K562 (cell line): ENCODE measurements around the gene CHCHD1. TPM values are rescaled to one million over a fixed set of nuclear protein-coding genes. Genes with fewer than 3 reads are reported as not detected.

ENCODE experiments used
- ARID3A ChIP-seq: IDR thresholded peaks from 2 replicates; pipeline ENCODE4 v1.6.1; 2012; ENCODE audit warnings: low read depth, low read length, improper control_type of control experiment, borderline replicate concordance
- ARID3B ChIP-seq: fragments of 250-450 bp; sonication (Bioruptor Pico); IDR thresholded peaks from 2 replicates; pipeline ENCODE4 v1.4.0; 2020; ENCODE audit warnings: borderline replicate concordance
- CBX3 ChIP-seq, 2 experiments: IDR thresholded peaks; 1 replicate in 1 of 2; 2 replicates in 1 of 2; pipeline ENCODE4 v1.6.1; 2012; ENCODE audit warnings: inconsistent platforms in 2 of 2, low read length in 2 of 2, borderline replicate concordance in 1 of 2, control low read depth in 1 of 2
- KDM1A ChIP-seq, 2 experiments: fragments of 450-650 bp; IDR thresholded peaks; 2 replicates each; pipeline ENCODE4 v1.6.1; 2016; ENCODE audit warnings: mild to moderate bottlenecking in 2 of 2
- MED1 ChIP-seq: sonication (generic); formaldehyde crosslinking; IDR thresholded peaks from 2 replicates; pipeline ENCODE4 v1.8.1; 2023; ENCODE audit warnings: missing genetic modification reagents, borderline replicate concordance
- MTA3 ChIP-seq: fragments of 450-650 bp; formaldehyde crosslinking; IDR thresholded peaks from 2 replicates; pipeline ENCODE4 v1.6.1; 2017; ENCODE audit warnings: mild to moderate bottlenecking, borderline replicate concordance
- PKNOX1 ChIP-seq: fragments of 450-650 bp; IDR thresholded peaks from 2 replicates; pipeline ENCODE4 v1.6.1; 2016
- PML ChIP-seq: IDR thresholded peaks from 2 replicates; pipeline ENCODE4 v1.6.1; 2012; ENCODE audit warnings: low read length, inconsistent platforms
- POLR3A ChIP-seq: IDR thresholded peaks from 2 replicates; pipeline ENCODE4 v1.6.1; 2011; ENCODE audit warnings: borderline replicate concordance, mild to moderate bottlenecking, moderate library complexity; ENCODE audit not compliant: insufficient read length, insufficient read depth; ENCODE audit errors: extremely low read depth
- RBBP5 ChIP-seq: fragments of 200-600 bp; sonication (generic); IDR thresholded peaks from 2 replicates; pipeline ENCODE4 v1.6.1; 2012; ENCODE audit warnings: borderline replicate concordance, mild to moderate bottlenecking, low read length, control low read depth, inconsistent platforms; ENCODE audit not compliant: insufficient read depth, poor library complexity, severe bottlenecking
- SAFB2 ChIP-seq: fragments of 200-400 bp; formaldehyde crosslinking; IDR thresholded peaks from 2 replicates; pipeline ENCODE4 v1.6.1; 2018; ENCODE audit warnings: borderline replicate concordance, low read length, low read depth, moderate library complexity; ENCODE audit not compliant: severe bottlenecking
- SMARCA4 ChIP-seq: fragments of 450-650 bp; IDR thresholded peaks from 2 replicates; pipeline ENCODE4 v1.6.1; 2016
- SMARCA5 ChIP-seq: fragments of 450-650 bp; IDR thresholded peaks from 2 replicates; pipeline ENCODE4 v1.6.1; 2016
- TCFL5 ChIP-seq: fragments of 250-450 bp; sonication (Bioruptor Pico); conservative IDR thresholded peaks from 2 replicates; pipeline ENCODE4 v1.6.1; 2021; ENCODE audit warnings: mild to moderate bottlenecking, moderate library complexity, matching md5 sums
- ZC3H8 ChIP-seq: fragments of 450-650 bp; IDR thresholded peaks from 2 replicates; pipeline ENCODE4 v1.6.1; 2017
- ZNF165 ChIP-seq: fragments of 250-450 bp; sonication (Bioruptor Pico); IDR thresholded peaks from 2 replicates; pipeline ENCODE4 v1.4.0; 2020; ENCODE audit warnings: borderline replicate concordance
- ZNF277 ChIP-seq: fragments of 250-450 bp; sonication (Bioruptor Pico); IDR thresholded peaks from 2 replicates; pipeline ENCODE4 v1.8.0; 2022; ENCODE audit warnings: inconsistent platforms, mild to moderate bottlenecking, moderate library complexity, borderline replicate concordance
- ZNF512 ChIP-seq: IDR thresholded peaks from 2 replicates; pipeline ENCODE4 v1.6.1; 2016; ENCODE audit warnings: missing genetic modification characterization, missing compliant biosample characterization
- ZNF586 ChIP-seq: fragments of 450-650 bp; formaldehyde crosslinking; conservative IDR thresholded peaks from 2 replicates; pipeline ENCODE4 v1.4.0; 2020; ENCODE audit warnings: mild to moderate bottlenecking, moderate library complexity
- polyA plus RNA-seq, 8 experiments: library from polyadenylated mRNA; depleted of rRNA in 4 of 8; stranded (reverse) in 5 of 8; unstranded in 3 of 8; fragments of >200 nt; fragmentation: Nextera tagmentation in 2 of 8; fragmentation: Illumina TruSeq in 1 of 8; extraction: Ambion mirVana in 2 of 8; extraction: Trizol in 1 of 8; gene quantifications; 2 replicates each; pipeline versions ENCODE4 v1.2.1 to v1.2.3, GENCODE V29; 2011 to 2014; ENCODE audit warnings: inconsistent platforms in 1 of 8, missing spikeins in 1 of 8
- total RNA-seq, 7 experiments: library from RNA; depleted of rRNA in 6 of 7; stranded (reverse); fragments of >200 nt in 6 of 7; fragmentation: Illumina TruSeq in 2 of 7; extraction: Trizol in 2 of 7; gene quantifications; 2 replicates each; pipeline versions ENCODE4 v1.2.1 to v1.2.3, GENCODE V29; 2011 to 2021; ENCODE audit warnings: low replicate concordance in 1 of 7

CHCHD1 gene
- total and polyA plus RNA-seq, 9 of the 15 experiments (the other 6 are each of a cell fraction or from before 2014, with no cell fraction given) = 52.9 to 126 (median 83.4) TPM

- TF ChIP-seq RBBP5 = peak; percentile 99
- 0 out of 2 replicates have a peak, but pooled peaks have one; percentile 16 for TF ChIP-seq PKNOX1
- no peak for TF ChIP-seq POLR3A
- TF ChIP-seq ZNF586 (CRISPR knock-in tag) = no peak
- TF ChIP-seq CBX3 (IDR thresholded peaks at IDR 0.05; ENCODE audit: borderline replicate concordance in 1 of 2, low read length in 2 of 2) = no peak
- peak; percentile 76; the same call in 1 of the 2 replicates for TF ChIP-seq MTA3
- no peak for TF ChIP-seq SMARCA5
- no peak for TF ChIP-seq ZNF165
- TF ChIP-seq KDM1A (IDR thresholded peaks at IDR 0.05) = no peak
- TF ChIP-seq ZC3H8 = no peak
- TF ChIP-seq ARID3B (CRISPR knock-in tag) = no peak
- TF ChIP-seq ZNF277 (CRISPR knock-in tag) = no peak
- TF ChIP-seq SMARCA4 = 0 out of 2 replicates have a peak, but pooled peaks have one; percentile 13
- TF ChIP-seq ARID3A = 0 out of 2 replicates have a peak, but pooled peaks have one; percentile 18
- TF ChIP-seq ZNF512 = no peak
- TF ChIP-seq MED1 (CRISPR knock-in tag) = no peak
- TF ChIP-seq TCFL5 (CRISPR knock-in tag) = no peak
- TF ChIP-seq PML = no peak; the same call in none of the 2 replicates
- no peak for TF ChIP-seq SAFB2
Measured at GRCh38 chr10:73781879-73782748, at the start of gene CHCHD1 (continued).
